ENCODE data around the gene MED13L.

MED13L gene

DNA sequence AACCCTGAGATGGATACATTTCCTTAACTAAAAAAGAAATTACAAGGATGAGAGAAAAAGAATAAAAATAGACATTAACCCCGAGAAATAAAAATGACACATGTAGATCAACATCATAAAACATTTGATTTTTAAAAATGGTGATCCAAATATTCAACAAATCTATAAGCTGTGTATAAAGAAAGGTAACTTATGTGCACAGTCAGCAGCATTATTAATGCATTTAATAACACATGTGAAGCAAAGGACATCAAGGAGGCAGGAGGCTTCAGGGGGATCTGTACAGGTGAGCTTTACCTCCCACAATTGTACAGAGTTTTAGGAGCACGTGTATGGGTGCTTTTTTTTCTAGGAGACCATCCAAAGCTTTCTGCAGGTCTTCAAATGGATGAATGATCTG is 76.1 kb downstream of the MED13L start:
- no peak overlapping the region for H3K4me3 ChIP-seq (ENCODE audit: low read depth, low read length)
- H3K36me3 ChIP-seq (ENCODE audit: control insufficient read depth, insufficient read depth, low read length) = no peaks in the 10 kb centered on the region
- no peaks in the 10 kb centered on the region for H3K9me3 ChIP-seq (ENCODE audit: control insufficient read depth, insufficient read depth, low read length)
- no peak overlapping the region for H3K9ac ChIP-seq (ENCODE audit: low read depth, low read length)
- H3K4me1 ChIP-seq (ENCODE audit: control insufficient read depth, insufficient read depth, low read length) = peaks cover 4% of the 10 kb centered on the region
- no peaks in the 10 kb centered on the region for H3K27me3 ChIP-seq (ENCODE audit: control insufficient read depth, insufficient read depth, low read length)

- Histone ChIP-seq H3K36me3 (ENCODE audit: control insufficient read depth, insufficient read depth, low read length) (no peaks in the 10 kb centered on the region), H3K4me1 (ENCODE audit: control insufficient read depth, insufficient read depth, low read length) (peaks cover 2% of the 10 kb centered on the region), H3K4me3 (ENCODE audit: low read depth, low read length) (no peak overlapping the region), H3K9ac (ENCODE audit: low read depth, low read length) (no peak overlapping the region), H3K27me3 (ENCODE audit: control insufficient read depth, insufficient read depth, low read length) (no peaks in the 10 kb centered on the region), H3K9me3 (ENCODE audit: control insufficient read depth, insufficient read depth, low read length) (no peaks in the 10 kb centered on the region)
Measured at GRCh38 chr12:116200812-116201211, 76.7 kb downstream of the MED13L start.

DNA sequence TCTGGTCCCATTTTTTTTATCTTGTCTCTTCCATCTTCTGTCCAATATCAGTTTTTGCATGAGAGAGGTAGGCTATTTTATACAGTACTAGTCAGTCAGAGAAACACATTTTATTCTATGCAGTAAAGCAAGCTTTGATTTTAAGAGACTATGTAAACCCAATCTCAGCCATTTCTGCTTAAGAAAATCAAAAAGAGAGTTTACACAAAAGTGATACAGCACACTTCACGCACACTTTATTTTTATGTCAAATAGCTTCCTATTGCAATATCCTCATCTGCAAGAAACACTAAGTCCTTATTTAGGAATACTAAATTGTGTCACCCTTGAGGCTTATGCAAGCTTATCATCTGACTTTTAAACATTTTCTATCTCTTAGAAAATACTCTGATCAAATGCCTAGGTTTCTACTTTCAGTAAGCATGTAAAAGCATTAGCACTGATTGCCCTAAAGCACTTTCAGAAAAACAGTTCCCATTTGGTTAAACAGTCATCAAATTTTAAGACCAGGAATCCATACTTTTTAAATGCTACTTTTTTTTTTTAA is 78.3 kb downstream of the MED13L start:
- Histone ChIP-seq H3K4me3 (ENCODE audit: low read depth, low read length) (no peak overlapping the region), H3K9me3 (ENCODE audit: control insufficient read depth, insufficient read depth, low read length) (no peaks in the 10 kb centered on the region), H3K4me1 (ENCODE audit: control insufficient read depth, insufficient read depth, low read length) (peaks cover 6% of the 10 kb centered on the region), H3K27me3 (ENCODE audit: control insufficient read depth, insufficient read depth, low read length) (no peaks in the 10 kb centered on the region), H3K9ac (ENCODE audit: low read depth, low read length) (no peak overlapping the region), H3K36me3 (ENCODE audit: control insufficient read depth, insufficient read depth, low read length) (no peaks in the 10 kb centered on the region)

DNA sequence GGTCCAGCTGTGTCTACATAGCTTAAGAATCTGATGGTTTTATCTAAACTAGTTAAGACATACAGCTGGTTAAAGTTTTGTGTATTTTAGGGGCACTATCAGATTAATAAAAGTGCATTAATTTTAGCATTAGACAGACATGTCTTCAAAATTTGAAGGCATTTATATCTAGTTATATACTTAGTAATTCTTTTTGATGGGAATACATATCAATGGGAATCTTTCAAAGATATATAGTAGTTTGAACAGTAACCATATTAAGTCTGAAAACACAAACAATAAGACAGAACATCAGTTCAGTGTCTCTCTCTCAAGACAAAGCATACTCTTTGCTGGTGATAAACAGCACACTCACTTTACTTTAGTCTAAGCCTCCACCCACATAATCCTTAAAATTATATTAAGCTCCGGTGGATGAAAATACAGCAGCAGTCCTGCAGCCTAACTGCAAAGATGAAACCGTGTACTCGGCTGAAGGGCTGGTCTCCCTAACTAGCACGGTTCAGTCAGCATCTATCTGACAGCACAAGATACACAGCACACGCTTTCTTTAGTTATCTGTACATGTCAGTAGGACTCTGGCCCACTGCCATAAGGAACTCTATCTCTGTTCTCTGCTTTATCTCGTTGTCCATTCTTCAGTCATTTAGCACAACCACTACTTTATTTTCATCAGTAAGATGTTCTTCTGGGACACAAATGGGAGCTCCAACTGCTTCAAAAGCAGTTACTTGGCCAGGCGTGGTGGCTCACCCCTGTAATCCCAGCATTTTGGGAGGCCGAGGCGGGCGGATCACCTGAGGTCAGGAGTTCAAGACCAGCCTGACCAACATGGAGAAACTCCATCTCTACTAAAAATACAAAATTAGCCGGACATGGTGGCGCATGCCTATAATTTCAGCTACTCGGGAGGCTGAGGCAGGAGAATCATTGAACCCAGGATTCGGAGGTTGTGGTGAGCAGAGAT is 80.5 kb downstream of the MED13L start:
- Histone ChIP-seq H3K9ac (ENCODE audit: low read depth, low read length) (no peak overlapping the region), H3K27me3 (ENCODE audit: control insufficient read depth, insufficient read depth, low read length) (no peaks in the 10 kb centered on the region), H3K9me3 (ENCODE audit: control insufficient read depth, insufficient read depth, low read length) (no peaks in the 10 kb centered on the region), H3K4me3 (ENCODE audit: low read depth, low read length) (no peak overlapping the region), H3K36me3 (ENCODE audit: control insufficient read depth, insufficient read depth, low read length) (no peaks in the 10 kb centered on the region), H3K4me1 (ENCODE audit: control insufficient read depth, insufficient read depth, low read length) (peaks cover 4% of the 10 kb centered on the region)

DNA sequence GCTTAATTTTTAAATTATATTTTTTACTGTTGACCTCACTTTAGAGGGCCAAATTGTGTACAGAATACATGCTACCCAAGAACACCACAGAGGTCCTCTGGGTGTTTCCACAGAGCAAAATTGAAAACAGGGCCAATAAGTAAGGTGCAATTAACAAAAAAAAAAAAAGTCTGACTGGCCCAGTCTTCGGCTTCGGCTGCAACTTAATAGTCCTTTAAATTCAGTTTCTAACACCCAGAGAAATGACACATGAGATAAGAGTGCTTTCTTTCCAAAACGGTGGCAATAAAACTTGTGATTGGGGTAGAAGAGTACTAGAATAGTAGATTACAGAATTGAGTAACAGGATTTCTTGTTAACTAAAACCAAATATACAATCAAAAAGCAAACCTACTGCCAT is 81.3 kb downstream of the MED13L start:
- H3K9me3 ChIP-seq (ENCODE audit: control insufficient read depth, insufficient read depth, low read length) = no peaks in the 10 kb centered on the region
- no peaks in the 10 kb centered on the region for H3K36me3 ChIP-seq (ENCODE audit: control insufficient read depth, insufficient read depth, low read length)
- H3K4me1 ChIP-seq (ENCODE audit: control insufficient read depth, insufficient read depth, low read length) = peaks cover 4% of the 10 kb centered on the region
- no peak overlapping the region for H3K4me3 ChIP-seq (ENCODE audit: low read depth, low read length)
- no peak overlapping the region for H3K9ac ChIP-seq (ENCODE audit: low read depth, low read length)
- H3K27me3 ChIP-seq (ENCODE audit: control insufficient read depth, insufficient read depth, low read length) = no peaks in the 10 kb centered on the region

DNA sequence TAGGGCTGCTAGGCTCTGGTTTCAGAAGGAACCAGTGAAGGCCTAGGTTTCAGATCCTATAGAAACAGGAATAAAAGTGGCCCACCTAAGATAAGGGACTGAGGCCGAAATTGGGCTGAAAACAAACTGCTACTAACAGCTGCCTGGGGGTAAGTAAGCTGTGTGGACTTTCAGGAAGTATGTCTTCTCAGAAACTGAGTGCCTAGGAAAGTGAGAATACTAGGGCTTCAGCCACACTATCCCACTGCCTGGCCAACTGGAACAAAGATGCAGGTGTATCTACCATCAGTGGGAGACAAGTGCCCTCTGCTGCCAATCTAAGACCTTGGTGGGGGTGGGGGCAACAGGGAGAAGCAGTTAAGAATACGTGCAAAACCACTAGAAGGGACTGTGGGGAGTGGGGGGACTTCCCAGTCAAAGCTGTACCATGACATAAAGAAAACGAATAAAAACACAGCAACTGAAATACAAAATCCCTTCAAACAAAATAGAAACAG is 82.5 kb downstream of the MED13L start:
- H3K4me3 ChIP-seq (ENCODE audit: low read depth, low read length) = no peak overlapping the region
- H3K36me3 ChIP-seq (ENCODE audit: control insufficient read depth, insufficient read depth, low read length) = no peaks in the 10 kb centered on the region
- H3K27me3 ChIP-seq (ENCODE audit: control insufficient read depth, insufficient read depth, low read length) = no peaks in the 10 kb centered on the region
- no peak overlapping the region for H3K9ac ChIP-seq (ENCODE audit: low read depth, low read length)
- H3K4me1 ChIP-seq (ENCODE audit: control insufficient read depth, insufficient read depth, low read length) = peaks cover 4% of the 10 kb centered on the region
- H3K9me3 ChIP-seq (ENCODE audit: control insufficient read depth, insufficient read depth, low read length) = no peaks in the 10 kb centered on the region

GRCh38 chr12:116189692-116190091 is 87.8 kb downstream of the MED13L start:
- H3K9ac ChIP-seq (ENCODE audit: low read depth, low read length) = no peak overlapping the region
- no peaks in the 10 kb centered on the region for H3K27me3 ChIP-seq (ENCODE audit: control insufficient read depth, insufficient read depth, low read length)
- H3K9me3 ChIP-seq (ENCODE audit: control insufficient read depth, insufficient read depth, low read length) = no peaks in the 10 kb centered on the region
- H3K4me1 ChIP-seq (ENCODE audit: control insufficient read depth, insufficient read depth, low read length) = peaks cover 2% of the 10 kb centered on the region
- no peak overlapping the region for H3K4me3 ChIP-seq (ENCODE audit: low read depth, low read length)
- H3K36me3 ChIP-seq (ENCODE audit: control insufficient read depth, insufficient read depth, low read length) = no peaks in the 10 kb centered on the region

GRCh38 chr12:116188581-116188980 is 88.9 kb downstream of the MED13L start:
- no peak overlapping the region for H3K9ac ChIP-seq (ENCODE audit: low read depth, low read length)
- peaks cover 2% of the 10 kb centered on the region for H3K4me1 ChIP-seq (ENCODE audit: control insufficient read depth, insufficient read depth, low read length)
- H3K27me3 ChIP-seq (ENCODE audit: control insufficient read depth, insufficient read depth, low read length) = no peaks in the 10 kb centered on the region
- H3K4me3 ChIP-seq (ENCODE audit: low read depth, low read length) = no peak overlapping the region
- no peaks in the 10 kb centered on the region for H3K36me3 ChIP-seq (ENCODE audit: control insufficient read depth, insufficient read depth, low read length)
- no peaks in the 10 kb centered on the region for H3K9me3 ChIP-seq (ENCODE audit: control insufficient read depth, insufficient read depth, low read length)

- peaks cover 5% of the 10 kb centered on the region for H3K4me1 ChIP-seq (ENCODE audit: control insufficient read depth, insufficient read depth, low read length)
- no peaks in the 10 kb centered on the region for H3K27me3 ChIP-seq (ENCODE audit: control insufficient read depth, insufficient read depth, low read length)
- no peaks in the 10 kb centered on the region for H3K36me3 ChIP-seq (ENCODE audit: control insufficient read depth, insufficient read depth, low read length)
- no peaks in the 10 kb centered on the region for H3K9me3 ChIP-seq (ENCODE audit: control insufficient read depth, insufficient read depth, low read length)
- H3K4me3 ChIP-seq (ENCODE audit: low read depth, low read length) = no peak overlapping the region
- no peak overlapping the region for H3K9ac ChIP-seq (ENCODE audit: low read depth, low read length)
Measured at GRCh38 chr12:116187151-116187511, 90.4 kb downstream of the MED13L start.

- Histone ChIP-seq H3K9me3 (ENCODE audit: control insufficient read depth, insufficient read depth, low read length) (no peaks in the 10 kb centered on the region), H3K4me1 (ENCODE audit: control insufficient read depth, insufficient read depth, low read length) (peaks cover 5% of the 10 kb centered on the region), H3K27me3 (ENCODE audit: control insufficient read depth, insufficient read depth, low read length) (no peaks in the 10 kb centered on the region), H3K9ac (ENCODE audit: low read depth, low read length) (no peak overlapping the region), H3K4me3 (ENCODE audit: low read depth, low read length) (no peak overlapping the region), H3K36me3 (ENCODE audit: control insufficient read depth, insufficient read depth, low read length) (no peaks in the 10 kb centered on the region)
Measured at GRCh38 chr12:116186482-116187150, 90.9 kb downstream of the MED13L start.

GRCh38 chr12:116184763-116185162 is 92.7 kb downstream of the MED13L start:
- Histone ChIP-seq H3K4me1 (ENCODE audit: control insufficient read depth, insufficient read depth, low read length) (peaks cover 5% of the 10 kb centered on the region), H3K4me3 (ENCODE audit: low read depth, low read length) (no peak overlapping the region), H3K9ac (ENCODE audit: low read depth, low read length) (no peak overlapping the region), H3K36me3 (ENCODE audit: control insufficient read depth, insufficient read depth, low read length) (no peaks in the 10 kb centered on the region), H3K9me3 (ENCODE audit: control insufficient read depth, insufficient read depth, low read length) (no peaks in the 10 kb centered on the region), H3K27me3 (ENCODE audit: control insufficient read depth, insufficient read depth, low read length) (no peaks in the 10 kb centered on the region)

All from iPS-15b (cell line).